ENCODE measurements around the gene RUBCNL.

RUBCNL gene

GRCh38 chr13:46310066-46310465, 77.0 kb downstream of the RUBCNL start:
- no peak for DNase-seq (ENCODE audit: low read depth)

- DNase-seq (ENCODE audit: low read depth) = no peak
Measured at GRCh38 chr13:46307554-46307953, 79.5 kb downstream of the RUBCNL start.

- DNase-seq (ENCODE audit: low read depth) = no peak
Measured at GRCh38 chr13:46304546-46304945, 82.5 kb downstream of the RUBCNL start.

GRCh38 chr13:46303742-46304385, 83.2 kb downstream of the RUBCNL start:
- DNase-seq (ENCODE audit: low read depth) = no peak

- no peak for DNase-seq (ENCODE audit: low read depth)
Measured at GRCh38 chr13:46297361-46297811, 89.7 kb downstream of the RUBCNL start.

- no peak for DNase-seq (ENCODE audit: low read depth)
Measured at GRCh38 chr13:46296921-46297320, 90.1 kb downstream of the RUBCNL start.

- no peak for DNase-seq (ENCODE audit: low read depth)
Measured at GRCh38 chr13:46296115-46296822, 90.8 kb downstream of the RUBCNL start.

- DNase-seq (ENCODE audit: low read depth) = peak; percentile 15
Measured at GRCh38 chr13:46295491-46296114, 91.4 kb downstream of the RUBCNL start.

- DNase-seq (ENCODE audit: low read depth) = no peak
Measured at GRCh38 chr13:46293436-46293835, 93.6 kb downstream of the RUBCNL start.

Data from activated T-cell treated with anti-CD3 and anti-CD28 coated beads for 24 hours (primary cell).